Amniotic epithelial cell (primary cell): ENCODE measurements around the gene ADTRP.
"Not testable (repeated sequence)": the region's sequence is repeated elsewhere in the genome, so short reads cannot be mapped to it uniquely, and the experiment has no call there.

Experiments
- DNase-seq: peaks from one replicate; pipeline ENCODE4 v3.0.0-alpha.2; 2010; ENCODE audit warnings: low read depth

ADTRP gene

GRCh38 chr6:11692451-11693376 is 85.9 kb downstream of the ADTRP start:
- no peak for DNase-seq

GRCh38 chr6:11689847-11690246 is 88.8 kb downstream of the ADTRP start:
- no peak for DNase-seq

- DNase-seq: not testable (repeated sequence)
Measured at GRCh38 chr6:11689400-11689799, 89.2 kb downstream of the ADTRP start.

- DNase-seq: no peak
Measured at GRCh38 chr6:11688425-11688709, 90.2 kb downstream of the ADTRP start.

- DNase-seq: peak; percentile 77
Measured at GRCh38 chr6:11685481-11686093, 93.0 kb downstream of the ADTRP start.

- no peak for DNase-seq
Measured at GRCh38 chr6:11684901-11685480, 93.6 kb downstream of the ADTRP start.

GRCh38 chr6:11683871-11684270 is 94.7 kb downstream of the ADTRP start:
- DNase-seq: no peak

- no peak for DNase-seq
Measured at GRCh38 chr6:11682561-11682975, 96.0 kb downstream of the ADTRP start.

- DNase-seq: no peak
Measured at GRCh38 chr6:11681770-11682169, 96.8 kb downstream of the ADTRP start.

- no peak for DNase-seq
Measured at GRCh38 chr6:11681357-11681756, 97.2 kb downstream of the ADTRP start.

- DNase-seq: not testable (repeated sequence)
Measured at GRCh38 chr6:11680479-11680878, 98.1 kb downstream of the ADTRP start.

GRCh38 chr6:11679099-11679498 is 99.5 kb downstream of the ADTRP start:
- no peak for DNase-seq

GRCh38 chr6:11675601-11676000 is 103.0 kb downstream of the ADTRP start:
- no peak for DNase-seq

GRCh38 chr6:11672669-11673068 is 105.9 kb downstream of the ADTRP start:
- DNase-seq: no peak

- no peak for DNase-seq
Measured at GRCh38 chr6:11672256-11672655, 106.3 kb downstream of the ADTRP start.

GRCh38 chr6:11669696-11670095 is 108.9 kb downstream of the ADTRP start:
- no peak for DNase-seq

GRCh38 chr6:11668455-11668854 is 110.1 kb downstream of the ADTRP start:
- DNase-seq: no peak

GRCh38 chr6:11667876-11668275 is 110.7 kb downstream of the ADTRP start:
- no peak for DNase-seq

GRCh38 chr6:11665604-11666326 is 112.8 kb downstream of the ADTRP start:
- no peak for DNase-seq
